ENCODE results near the gene ANAPC5.
A peak's percentile ranks its signal among the peaks of the same experiment; 100 is the strongest.
"Not testable (repeated sequence)": the region's sequence is repeated elsewhere in the genome, so short reads cannot be mapped to it uniquely, and the experiment has no call there.

Gene ANAPC5

DNA sequence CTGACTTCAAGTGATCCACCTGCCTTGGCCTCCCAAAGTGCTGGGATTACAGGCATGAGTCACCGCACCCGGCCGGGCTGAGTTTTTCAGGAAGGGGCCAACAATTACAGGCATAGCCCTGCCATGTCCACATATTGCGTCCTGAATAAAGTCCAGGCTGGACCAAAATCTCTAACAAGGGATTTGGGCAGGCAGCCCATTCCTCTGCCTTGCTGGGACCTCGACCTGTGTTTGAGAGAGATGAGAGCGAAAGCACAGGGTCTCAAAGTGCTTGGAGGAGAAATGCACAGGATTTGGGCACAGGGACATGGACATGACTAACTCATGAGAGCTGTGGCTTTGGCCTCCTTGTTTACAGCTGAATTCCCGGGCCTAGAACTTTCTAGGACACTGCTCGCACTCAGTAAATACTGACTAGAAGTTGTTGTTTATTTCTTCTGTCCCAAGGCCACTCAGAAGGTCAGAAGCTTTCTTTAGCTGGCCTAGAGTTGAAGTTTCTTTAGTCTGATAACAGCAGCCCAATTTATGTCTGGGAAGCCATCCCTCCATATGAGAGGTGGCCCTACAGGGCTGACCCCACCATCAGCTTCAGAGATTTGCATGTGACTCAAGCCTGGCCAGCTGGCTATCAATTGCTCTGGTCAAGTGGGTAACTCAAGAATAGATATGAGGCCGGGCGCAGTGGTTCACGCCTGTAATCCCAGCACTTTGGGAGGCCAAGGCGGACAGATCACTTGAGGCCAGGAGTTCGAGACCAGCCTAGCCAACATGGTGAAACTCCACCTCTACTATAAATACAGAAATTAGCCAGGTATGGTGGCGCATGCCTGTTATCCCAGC lies 67.4 kb downstream of the ANAPC5 start:
- DNase-seq (ENCODE audit: low spot score): no peak

DNA sequence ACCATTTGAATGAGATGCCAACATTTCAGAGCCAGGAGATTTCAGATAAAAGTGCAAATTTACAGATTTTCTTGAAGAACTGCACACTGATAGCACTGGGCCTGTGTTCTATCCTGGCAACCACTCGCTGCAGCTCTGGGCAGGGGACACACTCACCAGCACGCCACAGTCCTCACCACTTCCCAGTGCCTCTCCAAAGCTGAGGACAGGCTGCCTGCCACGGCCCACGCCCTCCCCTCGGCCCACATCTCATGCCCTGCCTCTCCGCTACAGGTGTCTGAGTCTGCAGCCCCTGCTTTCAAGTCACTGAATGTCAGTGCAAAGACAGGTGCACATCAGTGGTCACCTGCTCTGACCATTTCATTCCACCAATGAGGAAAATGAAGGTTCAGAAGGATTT lies 68.4 kb downstream of the ANAPC5 start:
- no peak for DNase-seq (ENCODE audit: low spot score)

DNA sequence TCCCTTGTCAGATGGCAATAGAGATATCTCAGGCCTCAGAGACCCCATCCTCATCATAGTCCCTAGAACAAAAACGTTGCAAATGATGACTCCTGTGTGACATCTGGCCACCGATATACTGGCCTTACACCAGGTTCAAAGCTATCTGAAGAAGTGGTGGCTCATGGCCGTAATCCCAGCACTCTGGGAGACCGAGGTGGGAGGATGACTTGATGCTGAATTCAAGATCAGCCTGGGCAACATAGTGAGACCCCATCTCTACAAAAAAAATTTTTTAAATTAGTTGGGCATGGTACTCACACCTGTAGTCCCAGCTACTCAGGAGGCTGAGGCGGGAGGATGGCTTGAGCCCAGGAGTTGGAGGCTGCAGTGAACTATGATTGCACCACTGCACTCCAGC lies 68.8 kb downstream of the ANAPC5 start:
- DNase-seq (ENCODE audit: low spot score): no peak

DNA sequence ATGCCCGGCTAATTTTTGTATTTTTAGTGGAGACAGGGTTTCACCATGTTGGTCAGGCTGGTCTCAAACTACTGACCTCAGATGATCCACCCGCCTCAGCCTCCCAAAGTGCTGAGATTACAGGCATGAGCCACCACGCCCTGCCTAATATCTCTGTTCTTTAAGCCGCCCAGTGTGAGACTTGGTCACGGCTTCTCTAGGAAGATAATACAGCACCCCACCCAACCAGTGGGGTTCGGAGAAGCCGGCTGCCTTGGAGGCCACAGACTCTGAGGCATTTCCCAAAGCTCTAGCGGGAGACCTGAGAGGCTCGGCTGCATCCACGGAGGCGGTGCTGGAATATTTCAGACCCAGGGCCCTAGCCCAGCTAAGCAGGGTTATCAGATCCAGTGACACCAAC lies 69.3 kb downstream of the ANAPC5 start:
- peak; percentile 17 for DNase-seq (ENCODE audit: low spot score)

DNA sequence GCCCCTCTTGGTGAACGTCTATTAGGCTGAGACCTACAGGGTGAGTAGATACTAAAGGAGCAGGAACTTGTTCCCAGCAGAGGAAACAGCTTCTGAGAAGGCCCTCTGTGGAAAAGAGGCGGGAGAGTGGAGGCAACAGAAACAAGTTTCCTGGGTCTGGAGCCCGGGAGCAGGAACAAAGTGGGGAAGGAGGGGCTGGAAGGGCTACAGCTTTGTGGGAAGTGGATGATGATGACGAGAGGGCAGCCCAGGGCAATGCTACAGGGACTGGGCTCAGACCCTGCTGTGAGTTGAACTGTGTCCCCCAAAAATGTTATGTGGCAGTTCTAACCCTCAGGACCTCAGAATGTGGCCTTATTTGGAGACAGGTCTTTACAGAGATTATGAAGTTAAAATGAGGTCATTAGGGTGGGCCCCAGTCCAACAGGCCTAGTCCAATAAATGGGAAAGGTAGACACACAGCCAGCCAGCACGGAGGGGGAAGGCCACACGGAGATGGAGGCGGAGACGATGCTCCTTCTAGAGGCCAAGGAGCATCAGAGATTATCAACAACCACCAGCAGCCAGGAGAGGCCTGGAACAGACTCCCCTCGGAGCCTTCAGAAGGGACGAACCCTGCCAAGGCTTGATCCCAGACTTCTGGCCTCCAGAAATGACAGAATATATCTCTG lies 70.0 kb downstream of the ANAPC5 start:
- DNase-seq (ENCODE audit: low spot score): no peak

DNA sequence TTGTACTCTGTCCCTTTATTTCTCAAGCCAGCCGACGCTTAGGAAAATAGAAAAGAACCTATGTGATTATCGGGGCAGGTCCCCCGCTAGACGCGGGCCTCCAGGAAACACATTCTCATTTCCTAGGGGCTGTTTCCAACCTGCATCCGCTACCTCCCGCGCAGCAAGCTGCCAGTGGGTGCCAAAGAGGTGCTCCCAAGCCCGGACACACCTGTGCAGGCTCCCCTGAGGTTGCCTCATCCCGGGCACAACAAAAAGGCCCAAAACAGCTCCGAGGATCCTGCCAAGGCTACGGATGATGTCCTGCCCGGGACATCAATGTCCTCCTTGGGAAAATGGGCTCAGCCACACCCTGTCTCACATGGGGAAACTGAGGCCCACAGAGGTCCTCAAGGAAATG lies 71.1 kb downstream of the ANAPC5 start:
- not testable (repeated sequence) for DNase-seq (ENCODE audit: low spot score)

DNA sequence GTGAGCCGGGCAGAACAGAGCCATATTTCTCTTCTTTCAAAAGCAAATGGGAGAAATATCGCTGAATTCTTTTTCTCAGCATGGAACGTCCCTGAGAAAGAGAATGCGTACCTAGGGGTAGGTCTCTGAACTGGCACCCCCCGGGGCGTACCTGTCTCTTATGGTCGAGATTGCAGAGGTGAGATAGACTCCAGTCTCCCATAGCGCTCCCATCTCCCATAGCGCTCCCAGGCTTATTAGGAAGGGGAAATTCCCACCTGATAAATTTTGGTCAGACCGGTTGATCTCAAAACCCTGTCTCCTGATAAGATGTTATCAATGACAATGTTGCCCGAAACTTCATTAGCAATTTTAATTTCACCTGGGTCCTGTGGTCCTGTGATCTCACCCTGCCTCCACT lies 71.7 kb downstream of the ANAPC5 start:
- not testable (repeated sequence) for DNase-seq (ENCODE audit: low spot score)

DNA sequence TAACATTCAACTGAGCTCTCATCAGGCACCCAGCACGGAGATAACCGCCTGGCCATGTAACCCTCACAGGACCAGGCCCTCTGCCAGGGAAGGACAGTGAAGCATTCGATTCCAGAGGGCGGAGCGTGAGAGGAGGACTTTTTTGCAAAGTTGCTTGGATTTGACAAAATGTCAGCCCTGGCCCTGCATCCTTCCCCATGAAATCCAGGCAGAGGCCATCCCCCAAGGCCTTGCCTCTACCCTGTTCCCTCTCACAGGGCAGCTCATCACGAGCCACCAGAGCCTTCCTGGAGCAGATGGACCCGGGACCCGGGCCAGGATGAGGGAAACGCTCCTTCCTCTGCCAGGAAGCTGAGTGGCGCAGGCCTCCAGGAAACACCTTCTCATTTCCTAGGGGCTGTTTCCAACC lies 72.7 kb downstream of the ANAPC5 start:
- DNase-seq (ENCODE audit: low spot score): no peak

DNA sequence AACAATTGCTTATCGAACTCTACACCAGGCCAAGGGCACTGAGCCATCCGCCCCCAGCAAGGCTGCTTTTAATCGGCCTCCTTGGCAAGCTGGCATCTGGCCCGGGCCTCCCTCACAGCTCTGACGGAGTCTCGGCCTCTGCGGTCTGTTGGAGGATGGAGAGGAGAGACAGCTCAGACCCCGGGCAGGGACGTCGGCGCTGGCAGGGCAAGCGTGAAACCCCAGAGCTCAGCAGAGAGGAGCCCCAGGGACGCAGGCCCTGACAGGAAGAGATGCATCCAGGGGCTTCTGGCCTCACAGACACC lies 73.2 kb downstream of the ANAPC5 start:
- no peak for DNase-seq (ENCODE audit: low spot score)

DNA sequence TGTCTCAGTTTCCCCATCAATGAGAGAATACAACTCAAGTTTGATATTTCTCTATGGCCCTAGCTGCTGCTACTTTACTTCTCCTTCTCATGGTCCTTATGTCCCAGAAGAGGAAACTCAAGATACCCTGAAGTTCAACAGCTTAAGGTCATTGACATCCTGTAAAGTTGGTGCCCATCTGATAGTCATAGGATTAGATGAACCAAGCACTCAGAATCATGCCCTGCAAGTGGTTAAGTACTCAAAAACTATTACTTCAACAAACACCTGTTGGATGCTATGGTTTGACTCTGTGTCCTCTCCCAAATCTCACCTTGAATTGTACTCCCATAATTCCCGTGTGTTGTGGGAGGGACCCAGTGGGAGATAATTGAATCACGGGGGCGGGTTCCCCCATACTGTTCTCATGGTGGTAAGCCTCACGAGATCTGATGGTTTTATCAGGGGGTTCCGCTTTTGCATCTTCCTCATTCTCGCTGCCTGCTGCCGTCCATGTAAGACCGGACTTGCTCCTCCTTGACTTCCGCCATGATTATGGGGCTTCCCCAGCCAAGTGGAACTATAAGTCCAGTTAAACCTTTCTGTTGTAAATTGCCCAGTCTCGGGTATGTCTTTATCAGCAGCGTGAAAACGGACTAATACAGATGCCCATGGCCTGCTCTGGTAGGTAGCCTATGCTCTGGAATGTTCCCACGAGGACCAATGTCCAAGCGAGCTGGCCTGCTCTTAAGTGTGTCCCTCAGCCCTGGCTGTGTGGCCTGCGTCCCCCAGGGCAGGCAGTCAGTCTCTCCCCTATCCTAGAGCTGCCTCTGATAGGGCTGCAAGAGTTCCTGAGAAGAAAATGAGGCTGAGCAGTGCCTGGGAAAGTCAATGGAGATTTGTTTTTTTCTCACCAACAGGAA lies 73.8 kb downstream of the ANAPC5 start:
- DNase-seq (ENCODE audit: low spot score): no peak

DNA sequence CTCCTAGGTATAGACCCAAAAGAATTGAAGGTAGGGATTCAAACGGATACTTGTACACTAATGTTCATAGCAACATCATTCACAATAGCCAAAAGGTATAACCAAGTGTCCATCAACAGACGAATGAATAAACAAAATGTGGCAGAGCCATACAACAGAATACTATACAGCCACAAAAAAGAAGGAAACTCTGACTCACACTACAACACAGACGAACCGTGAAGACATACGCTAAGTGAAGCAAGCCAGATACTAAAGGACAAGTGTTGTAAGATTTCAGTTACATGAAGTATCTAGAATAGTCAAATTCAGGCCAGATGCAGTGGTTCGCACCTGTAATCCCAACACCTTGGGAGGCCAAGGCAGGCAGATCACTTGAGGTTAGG lies 74.8 kb downstream of the ANAPC5 start:
- no peak for DNase-seq (ENCODE audit: low spot score)

DNA sequence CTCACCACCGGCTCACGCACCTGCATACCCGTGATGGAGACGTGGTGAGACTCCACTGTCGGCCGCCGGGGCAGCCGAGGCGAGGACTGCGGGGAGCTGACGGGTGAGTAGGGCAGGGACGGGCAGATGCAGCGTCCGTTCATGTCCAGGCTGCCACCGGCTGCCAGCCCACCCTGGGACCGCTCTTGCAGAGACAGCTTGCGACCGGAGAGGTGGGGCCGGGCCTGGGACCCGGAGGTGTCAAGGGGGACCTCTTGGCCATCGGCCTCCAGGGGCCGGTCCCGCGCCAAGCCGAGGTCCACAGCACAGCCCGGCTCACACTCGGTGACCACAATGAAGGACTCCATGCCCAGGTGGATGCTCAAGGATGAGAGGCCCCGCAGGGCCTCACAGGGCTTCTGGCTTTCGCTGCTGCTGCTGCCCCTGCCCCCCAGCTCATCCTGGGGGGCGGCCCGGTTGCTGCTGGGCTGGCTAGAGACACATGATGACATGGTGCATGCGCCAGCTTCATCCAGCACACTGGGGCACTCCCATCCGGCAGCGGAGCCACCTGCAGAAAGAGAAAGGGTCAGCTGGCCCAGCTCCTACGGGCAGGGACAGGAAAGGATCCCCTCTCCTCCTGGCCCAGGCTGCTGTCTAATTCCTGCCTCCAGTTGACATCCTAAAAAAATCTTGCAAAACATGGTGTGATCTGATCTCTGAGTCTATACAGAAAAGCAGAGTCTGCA lies 78.0 kb downstream of the ANAPC5 start:
- no peak for DNase-seq (ENCODE audit: low spot score)

DNA sequence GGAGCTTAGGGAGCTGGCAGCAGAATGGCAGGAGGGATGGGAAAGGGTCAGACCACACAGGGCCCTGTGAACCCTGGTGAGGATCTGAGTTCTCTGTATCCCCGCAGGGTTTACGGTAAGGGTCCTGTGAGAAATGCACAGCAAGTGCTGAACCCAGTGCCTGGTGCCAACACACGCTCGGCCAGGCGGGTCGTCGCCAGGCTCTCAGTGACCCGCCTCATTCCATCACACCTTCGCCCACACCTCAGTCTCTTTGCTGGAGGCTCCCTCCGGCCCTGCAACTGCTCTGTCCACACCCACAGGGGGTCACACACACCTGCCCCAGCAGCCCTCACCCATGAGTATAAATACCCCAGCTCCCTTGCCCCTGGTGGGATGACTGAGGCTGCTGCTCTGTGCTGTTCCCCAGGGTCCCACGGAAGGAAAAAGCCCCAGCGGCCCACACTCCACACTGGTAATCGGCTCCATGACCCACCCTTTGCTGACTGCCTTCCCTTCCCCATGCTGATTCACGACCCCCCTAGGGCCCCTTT lies 78.8 kb downstream of the ANAPC5 start:
- DNase-seq (ENCODE audit: low spot score): no peak

DNA sequence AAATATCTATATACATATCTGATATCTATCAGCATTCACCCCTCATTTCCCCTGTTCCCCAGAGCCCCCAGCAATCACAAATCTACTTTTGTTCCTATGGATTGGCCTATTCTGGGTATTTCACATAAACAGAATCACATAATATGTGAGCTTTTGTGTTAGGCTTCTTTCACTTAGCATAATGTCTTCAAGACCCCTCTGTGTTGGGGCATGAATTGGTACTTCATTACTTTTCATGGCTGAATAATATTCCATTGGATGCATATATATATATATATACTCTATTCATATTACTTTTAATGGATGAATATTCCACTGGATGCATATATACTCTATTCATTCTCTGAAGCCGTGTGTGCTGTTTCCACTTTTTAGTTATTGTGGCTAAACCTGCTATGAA lies 84.4 kb downstream of the ANAPC5 start:
- DNase-seq (ENCODE audit: low spot score): no peak

DNA sequence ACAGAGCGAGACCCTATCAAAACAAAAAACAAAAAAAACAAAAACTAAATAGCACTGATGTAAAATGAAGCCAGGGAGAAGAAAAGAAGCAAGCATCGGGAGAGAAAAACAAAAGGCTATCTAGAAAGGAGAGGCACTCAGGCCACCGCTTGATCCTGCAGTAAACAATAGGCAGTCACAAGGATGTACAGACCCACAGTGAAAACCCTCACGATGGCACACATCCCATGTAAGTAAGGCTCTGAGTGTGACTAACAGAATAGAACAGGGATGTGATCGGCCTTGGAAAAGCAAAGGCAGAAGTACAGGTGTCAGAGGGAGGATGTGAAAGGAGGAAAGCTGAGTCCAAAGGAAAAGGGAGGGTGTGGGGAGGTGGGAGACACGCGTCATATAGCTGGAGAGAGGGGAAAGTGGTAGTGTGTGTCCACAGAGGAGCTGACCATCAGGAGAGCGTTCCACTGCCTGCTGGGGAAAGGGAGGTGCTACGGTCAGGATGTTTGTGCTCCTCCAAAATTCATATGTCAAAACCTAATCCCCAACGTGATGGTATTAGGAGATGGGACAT lies 87.2 kb downstream of the ANAPC5 start:
- DNase-seq (ENCODE audit: low spot score): no peak

DNA sequence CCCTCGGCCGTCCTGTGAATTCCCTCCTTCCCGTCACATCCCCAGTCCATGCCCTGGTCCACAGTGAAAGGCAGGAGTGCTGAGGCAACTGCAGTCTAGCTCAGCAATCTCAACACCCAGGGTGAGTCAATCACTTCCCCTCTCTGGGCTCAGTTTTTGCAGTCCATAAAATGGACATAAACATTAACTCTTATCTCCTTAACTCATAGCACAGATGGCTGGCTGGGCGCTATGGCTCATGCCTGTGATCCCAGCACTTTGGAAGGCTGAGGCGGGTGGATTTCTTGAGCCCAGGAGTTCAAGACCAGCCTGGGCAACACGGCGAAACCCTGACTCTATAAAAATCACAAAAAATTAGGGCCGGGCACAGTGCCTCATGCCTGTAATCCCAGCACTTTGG lies 88.1 kb downstream of the ANAPC5 start:
- DNase-seq (ENCODE audit: low spot score): no peak

DNA sequence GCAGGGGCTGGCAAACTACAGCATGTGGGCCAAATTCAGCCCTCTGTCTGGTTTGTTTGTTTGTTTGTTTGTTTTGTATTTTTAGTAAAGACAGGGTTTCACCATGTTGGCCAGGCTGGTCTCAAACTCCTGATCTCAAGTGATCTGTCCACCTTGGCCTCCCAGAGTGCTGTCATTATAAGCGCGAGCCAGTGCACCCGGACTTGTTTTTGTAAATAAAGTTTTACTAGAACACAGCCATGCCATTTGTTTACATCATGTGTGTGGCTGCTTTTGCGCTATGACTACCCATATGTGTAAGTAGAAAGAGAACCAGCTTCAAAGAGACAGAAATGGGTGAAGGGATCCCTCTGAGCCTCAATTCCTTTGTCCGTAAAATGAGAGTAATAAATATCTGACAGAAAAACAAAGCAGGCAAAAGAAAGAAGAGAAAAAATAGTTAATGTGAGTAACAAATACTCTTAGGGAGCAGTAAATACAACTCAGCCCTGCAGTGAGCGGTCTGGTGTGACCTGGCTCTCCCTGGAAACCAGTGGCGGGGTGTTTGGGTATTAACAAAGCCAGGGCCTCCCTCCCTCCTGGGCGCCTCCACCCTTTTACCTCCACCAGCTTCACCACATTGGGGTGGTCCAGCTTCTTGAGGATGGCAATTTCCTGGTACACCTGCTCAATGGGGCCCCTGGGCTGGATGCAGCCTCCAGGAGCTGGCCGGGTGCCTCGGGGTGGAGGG lies 88.8 kb downstream of the ANAPC5 start:
- DNase-seq (ENCODE audit: low spot score): no peak

DNA sequence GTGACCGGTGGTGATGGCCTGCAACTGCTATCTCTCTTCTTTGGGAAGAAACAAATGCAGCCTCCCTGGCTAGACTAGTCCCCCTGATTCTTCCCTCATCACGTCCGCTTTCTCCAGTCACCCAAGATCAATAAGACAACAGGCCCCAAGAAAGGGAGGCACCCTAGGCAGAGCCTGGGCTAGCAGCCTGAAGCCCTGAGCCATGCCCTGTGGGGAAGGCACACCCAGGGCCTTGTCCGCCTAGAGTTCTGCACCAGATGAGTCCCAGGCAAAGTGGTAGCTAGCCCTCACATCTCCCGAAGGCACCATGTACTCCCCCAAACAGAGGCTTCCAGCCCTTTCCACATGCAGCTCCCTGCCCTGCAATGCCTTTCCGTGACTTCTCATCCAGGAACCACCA lies 90.8 kb downstream of the ANAPC5 start:
- no peak for DNase-seq (ENCODE audit: low spot score)

DNA sequence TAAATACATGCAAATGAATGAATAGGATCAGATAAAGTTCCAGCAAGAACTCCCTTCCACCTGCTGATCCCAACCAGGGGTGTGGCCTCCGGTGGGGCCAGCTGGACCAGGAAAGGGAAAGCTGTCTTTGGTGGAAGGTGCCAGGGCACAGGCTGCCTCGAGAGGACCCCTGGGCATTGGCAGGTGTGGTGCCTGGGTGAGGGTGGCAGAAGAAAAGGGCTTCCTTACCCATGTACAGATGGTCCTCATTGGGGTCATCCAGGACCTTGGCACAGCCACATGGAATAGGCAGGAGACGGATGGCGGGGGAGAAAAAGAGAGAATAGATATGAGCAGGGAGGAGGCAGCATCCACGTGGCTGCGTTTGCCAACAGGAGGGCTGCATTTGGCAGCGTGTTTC lies 92.1 kb downstream of the ANAPC5 start:
- DNase-seq (ENCODE audit: low spot score): no peak

DNA sequence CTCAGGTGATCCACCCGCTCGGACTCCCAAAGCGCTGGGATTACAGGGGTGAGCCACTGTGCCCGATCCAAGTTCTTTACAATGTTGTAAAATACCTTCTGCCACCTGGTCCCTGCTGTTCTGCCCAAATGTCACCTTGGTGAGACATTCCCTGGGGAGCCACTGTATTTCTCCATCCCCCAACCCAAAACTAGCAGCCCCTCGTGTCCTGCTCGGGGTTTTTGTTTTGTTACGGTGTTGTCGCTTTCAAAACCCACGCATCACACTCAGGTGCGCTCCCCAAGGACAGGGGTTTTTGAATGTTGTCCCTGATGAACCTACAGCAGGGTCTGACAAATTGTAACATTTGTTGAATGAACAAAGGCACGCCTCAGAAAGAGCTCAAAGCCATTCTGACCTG lies 93.1 kb downstream of the ANAPC5 start:
- no peak for DNase-seq (ENCODE audit: low spot score)

All from hematopoietic multipotent progenitor cell treated with erythropoietin and hydrocortisone succinate and interleukin-3 and kit ligand, for 17 days (in vitro differentiated cells).